ENCODE measurements around the gene ATP8B1. TPM values are rescaled to one million over a fixed set of nuclear protein-coding genes. Genes with fewer than 3 reads are reported as not detected.

The ATP8B1 gene
- total and polyA plus RNA-seq, 2 experiments from 2014 or later: 1.7 to 3.0 TPM

DNA sequence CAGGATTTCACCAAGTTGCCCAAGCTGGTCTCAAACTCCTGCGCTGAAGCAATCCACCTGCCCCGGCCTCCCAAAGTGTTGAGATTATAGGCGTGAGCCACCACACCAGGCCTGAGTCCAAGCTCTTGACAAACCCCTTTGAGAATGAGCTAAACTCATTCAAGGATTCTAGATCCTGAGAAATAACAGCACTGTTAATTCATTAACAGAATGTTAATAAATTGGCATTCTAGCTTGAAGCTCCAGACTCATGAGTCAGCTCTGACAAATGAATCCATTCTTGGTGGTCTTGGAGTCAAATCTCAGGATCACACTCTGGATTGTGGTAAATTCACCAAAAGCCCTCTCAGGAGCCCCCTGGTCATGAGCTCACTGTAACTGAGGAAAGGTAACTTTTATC lies 183.2 kb downstream of the ATP8B1 start (continued):
- TF ChIP-seq, protein P1, sequence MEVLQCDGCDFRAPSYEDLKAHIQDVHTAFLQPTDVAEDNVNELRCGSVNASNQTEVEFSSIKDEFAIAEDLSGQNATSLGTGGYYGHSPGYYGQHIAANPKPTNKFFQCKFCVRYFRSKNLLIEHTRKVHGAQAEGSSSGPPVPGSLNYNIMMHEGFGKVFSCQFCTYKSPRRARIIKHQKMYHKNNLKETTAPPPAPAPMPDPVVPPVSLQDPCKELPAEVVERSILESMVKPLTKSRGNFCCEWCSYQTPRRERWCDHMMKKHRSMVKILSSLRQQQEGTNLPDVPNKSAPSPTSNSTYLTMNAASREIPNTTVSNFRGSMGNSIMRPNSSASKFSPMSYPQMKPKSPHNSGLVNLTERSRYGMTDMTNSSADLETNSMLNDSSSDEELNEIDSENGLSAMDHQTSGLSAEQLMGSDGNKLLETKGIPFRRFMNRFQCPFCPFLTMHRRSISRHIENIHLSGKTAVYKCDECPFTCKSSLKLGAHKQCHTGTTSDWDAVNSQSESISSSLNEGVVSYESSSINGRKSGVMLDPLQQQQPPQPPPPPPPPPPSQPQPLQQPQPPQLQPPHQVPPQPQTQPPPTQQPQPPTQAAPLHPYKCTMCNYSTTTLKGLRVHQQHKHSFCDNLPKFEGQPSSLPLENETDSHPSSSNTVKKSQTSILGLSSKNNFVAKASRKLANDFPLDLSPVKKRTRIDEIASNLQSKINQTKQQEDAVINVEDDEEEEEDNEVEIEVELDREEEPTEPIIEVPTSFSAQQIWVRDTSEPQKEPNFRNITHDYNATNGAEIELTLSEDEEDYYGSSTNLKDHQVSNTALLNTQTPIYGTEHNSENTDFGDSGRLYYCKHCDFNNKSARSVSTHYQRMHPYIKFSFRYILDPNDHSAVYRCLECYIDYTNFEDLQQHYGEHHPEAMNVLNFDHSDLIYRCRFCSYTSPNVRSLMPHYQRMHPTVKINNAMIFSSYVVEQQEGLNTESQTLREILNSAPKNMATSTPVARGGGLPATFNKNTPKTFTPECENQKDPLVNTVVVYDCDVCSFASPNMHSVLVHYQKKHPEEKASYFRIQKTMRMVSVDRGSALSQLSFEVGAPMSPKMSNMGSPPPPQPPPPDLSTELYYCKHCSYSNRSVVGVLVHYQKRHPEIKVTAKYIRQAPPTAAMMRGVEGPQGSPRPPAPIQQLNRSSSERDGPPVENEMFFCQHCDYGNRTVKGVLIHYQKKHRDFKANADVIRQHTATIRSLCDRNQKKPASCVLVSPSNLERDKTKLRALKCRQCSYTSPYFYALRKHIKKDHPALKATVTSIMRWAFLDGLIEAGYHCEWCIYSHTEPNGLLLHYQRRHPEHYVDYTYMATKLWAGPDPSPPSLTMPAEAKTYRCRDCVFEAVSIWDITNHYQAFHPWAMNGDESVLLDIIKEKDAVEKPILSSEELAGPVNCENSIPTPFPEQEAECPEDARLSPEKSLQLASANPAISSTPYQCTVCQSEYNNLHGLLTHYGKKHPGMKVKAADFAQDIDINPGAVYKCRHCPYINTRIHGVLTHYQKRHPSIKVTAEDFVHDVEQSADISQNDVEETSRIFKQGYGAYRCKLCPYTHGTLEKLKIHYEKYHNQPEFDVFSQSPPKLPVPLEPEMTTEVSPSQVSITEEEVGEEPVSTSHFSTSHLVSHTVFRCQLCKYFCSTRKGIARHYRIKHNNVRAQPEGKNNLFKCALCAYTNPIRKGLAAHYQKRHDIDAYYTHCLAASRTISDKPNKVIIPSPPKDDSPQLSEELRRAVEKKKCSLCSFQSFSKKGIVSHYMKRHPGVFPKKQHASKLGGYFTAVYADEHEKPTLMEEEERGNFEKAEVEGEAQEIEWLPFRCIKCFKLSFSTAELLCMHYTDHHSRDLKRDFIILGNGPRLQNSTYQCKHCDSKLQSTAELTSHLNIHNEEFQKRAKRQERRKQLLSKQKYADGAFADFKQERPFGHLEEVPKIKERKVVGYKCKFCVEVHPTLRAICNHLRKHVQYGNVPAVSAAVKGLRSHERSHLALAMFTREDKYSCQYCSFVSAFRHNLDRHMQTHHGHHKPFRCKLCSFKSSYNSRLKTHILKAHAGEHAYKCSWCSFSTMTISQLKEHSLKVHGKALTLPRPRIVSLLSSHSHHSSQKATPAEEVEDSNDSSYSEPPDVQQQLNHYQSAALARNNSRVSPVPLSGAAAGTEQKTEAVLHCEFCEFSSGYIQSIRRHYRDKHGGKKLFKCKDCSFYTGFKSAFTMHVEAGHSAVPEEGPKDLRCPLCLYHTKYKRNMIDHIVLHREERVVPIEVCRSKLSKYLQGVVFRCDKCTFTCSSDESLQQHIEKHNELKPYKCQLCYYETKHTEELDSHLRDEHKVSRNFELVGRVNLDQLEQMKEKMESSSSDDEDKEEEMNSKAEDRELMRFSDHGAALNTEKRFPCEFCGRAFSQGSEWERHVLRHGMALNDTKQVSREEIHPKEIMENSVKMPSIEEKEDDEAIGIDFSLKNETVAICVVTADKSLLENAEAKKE (CRISPR knock-in tag; IDR thresholded peaks at IDR 0.05): no peak
- no peak for TF ChIP-seq CREB1 (CRISPR knock-in tag; IDR thresholded peaks at IDR 0.05; ENCODE audit: low read depth)
- TF ChIP-seq, protein P2, sequence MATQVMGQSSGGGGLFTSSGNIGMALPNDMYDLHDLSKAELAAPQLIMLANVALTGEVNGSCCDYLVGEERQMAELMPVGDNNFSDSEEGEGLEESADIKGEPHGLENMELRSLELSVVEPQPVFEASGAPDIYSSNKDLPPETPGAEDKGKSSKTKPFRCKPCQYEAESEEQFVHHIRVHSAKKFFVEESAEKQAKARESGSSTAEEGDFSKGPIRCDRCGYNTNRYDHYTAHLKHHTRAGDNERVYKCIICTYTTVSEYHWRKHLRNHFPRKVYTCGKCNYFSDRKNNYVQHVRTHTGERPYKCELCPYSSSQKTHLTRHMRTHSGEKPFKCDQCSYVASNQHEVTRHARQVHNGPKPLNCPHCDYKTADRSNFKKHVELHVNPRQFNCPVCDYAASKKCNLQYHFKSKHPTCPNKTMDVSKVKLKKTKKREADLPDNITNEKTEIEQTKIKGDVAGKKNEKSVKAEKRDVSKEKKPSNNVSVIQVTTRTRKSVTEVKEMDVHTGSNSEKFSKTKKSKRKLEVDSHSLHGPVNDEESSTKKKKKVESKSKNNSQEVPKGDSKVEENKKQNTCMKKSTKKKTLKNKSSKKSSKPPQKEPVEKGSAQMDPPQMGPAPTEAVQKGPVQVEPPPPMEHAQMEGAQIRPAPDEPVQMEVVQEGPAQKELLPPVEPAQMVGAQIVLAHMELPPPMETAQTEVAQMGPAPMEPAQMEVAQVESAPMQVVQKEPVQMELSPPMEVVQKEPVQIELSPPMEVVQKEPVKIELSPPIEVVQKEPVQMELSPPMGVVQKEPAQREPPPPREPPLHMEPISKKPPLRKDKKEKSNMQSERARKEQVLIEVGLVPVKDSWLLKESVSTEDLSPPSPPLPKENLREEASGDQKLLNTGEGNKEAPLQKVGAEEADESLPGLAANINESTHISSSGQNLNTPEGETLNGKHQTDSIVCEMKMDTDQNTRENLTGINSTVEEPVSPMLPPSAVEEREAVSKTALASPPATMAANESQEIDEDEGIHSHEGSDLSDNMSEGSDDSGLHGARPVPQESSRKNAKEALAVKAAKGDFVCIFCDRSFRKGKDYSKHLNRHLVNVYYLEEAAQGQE (IDR thresholded peaks at IDR 0.05; ENCODE audit: unreplicated experiment): no peak

GRCh38 chr18:57618910-57619309 lies 184.2 kb downstream of the ATP8B1 start:
- no peaks in the 10 kb centered on the region; the same call in 2 of the 3 replicates for H3K9me3 Mint-ChIP-seq
- Histone ChIP-seq H2AFZ (no peak overlapping the region), H3F3A (replicated peaks; ENCODE audit: low read depth) (peaks cover 5% of the 10 kb centered on the region; the same call in 1 of the 2 replicates), H3K4me1 (ENCODE audit: insufficient read depth) (peaks cover 6% of the 10 kb centered on the region; the same call in 1 of the 2 replicates), H3K27me3 (ENCODE audit: insufficient read depth) (no peaks in the 10 kb centered on the region), H3K9me2 (ENCODE audit: insufficient read depth) (no peaks in the 10 kb centered on the region), H3K79me2 (replicated peaks; ENCODE audit: insufficient read depth) (peaks cover 58% of the 10 kb centered on the region), H3K27ac (ENCODE audit: low read depth) (no peak overlapping the region), H3K36me3 (ENCODE audit: insufficient read depth) (peaks cover 46% of the 10 kb centered on the region), H3K4me2 (no peak overlapping the region), H4K20me1 (replicated peaks; ENCODE audit: insufficient read depth) (0 out of 2 replicates have a peak, but pooled peaks cover 13% of the 10 kb centered on the region), H3K4me3 (no peak overlapping the region)
- ATAC-seq (no peak), DNase-seq (ENCODE audit: low spot score) (no peak)
- peaks cover 5% of the 10 kb centered on the region for H3K27me3 Mint-ChIP-seq (ENCODE audit: insufficient read depth, low read depth, poor library complexity)
- no peak overlapping the region for H3K4me3 Mint-ChIP-seq
- H3K4me1 Mint-ChIP-seq: peaks cover 5% of the 10 kb centered on the region; the same call in 1 of the 3 replicates
- peaks cover 67% of the 10 kb centered on the region for H3K36me3 Mint-ChIP-seq (ENCODE audit: low read depth)
- no peak overlapping the region for H3K27ac Mint-ChIP-seq
- TF ChIP-seq, protein P1 (CRISPR knock-in tag; IDR thresholded peaks at IDR 0.05): no peak
- TF ChIP-seq STAT1 (IDR thresholded peaks at IDR 0.05; ENCODE audit: unreplicated experiment) (no peak), EZH2 (IDR thresholded peaks at IDR 0.05; ENCODE audit: low read depth, unreplicated experiment) (no peak), NANOG (IDR thresholded peaks at IDR 0.05; ENCODE audit: borderline replicate concordance) (no peak)
